ENCODE results near the gene TIMD4.

The TIMD4 gene

GRCh38 chr5:156922207-156922792 lies 40.7 kb downstream of the TIMD4 start:
- DNase-seq: no peak

- no peak for DNase-seq
Observed at GRCh38 chr5:156920861-156921431, 42.1 kb downstream of the TIMD4 start.

- no peak for DNase-seq
Observed at GRCh38 chr5:156920042-156920860, 42.8 kb downstream of the TIMD4 start.

GRCh38 chr5:156918311-156918845 lies 44.6 kb downstream of the TIMD4 start:
- no peak for DNase-seq

GRCh38 chr5:156914371-156914737 lies 48.7 kb downstream of the TIMD4 start:
- no peak for DNase-seq

GRCh38 chr5:156913719-156914370 lies 49.2 kb downstream of the TIMD4 start:
- DNase-seq: peak in 1 of 56 donors; percentile 4

GRCh38 chr5:156913355-156913718 lies 49.7 kb downstream of the TIMD4 start:
- DNase-seq: no peak

GRCh38 chr5:156912869-156913268 lies 50.2 kb downstream of the TIMD4 start:
- DNase-seq: no peak

GRCh38 chr5:156909180-156909579 lies 53.8 kb downstream of the TIMD4 start:
- DNase-seq: no peak

GRCh38 chr5:156907667-156908066 lies 55.4 kb downstream of the TIMD4 start:
- DNase-seq: no peak

- DNase-seq: no peak
Observed at GRCh38 chr5:156906807-156907206, 56.2 kb downstream of the TIMD4 start.

GRCh38 chr5:156896546-156896945 lies 66.5 kb downstream of the TIMD4 start:
- no peak for DNase-seq

- no peak for DNase-seq
Observed at GRCh38 chr5:156893517-156893916, 69.5 kb downstream of the TIMD4 start.

GRCh38 chr5:156892864-156893263 lies 70.2 kb downstream of the TIMD4 start:
- no peak for DNase-seq

- DNase-seq: no peak
Observed at GRCh38 chr5:156892223-156892622, 70.8 kb downstream of the TIMD4 start.

- DNase-seq: no peak
Observed at GRCh38 chr5:156888520-156888919, 74.5 kb downstream of the TIMD4 start.

- DNase-seq: no peak
Observed at GRCh38 chr5:156883316-156883875, 79.6 kb downstream of the TIMD4 start.

GRCh38 chr5:156879665-156880285 lies 83.3 kb downstream of the TIMD4 start:
- no peak for DNase-seq

GRCh38 chr5:156871212-156871611 lies 91.8 kb downstream of the TIMD4 start:
- DNase-seq: no peak

- no peak for DNase-seq
Observed at GRCh38 chr5:156870498-156870839, 92.6 kb downstream of the TIMD4 start.
